Measurements from ENCODE around the gene ALMS1.

DNA sequence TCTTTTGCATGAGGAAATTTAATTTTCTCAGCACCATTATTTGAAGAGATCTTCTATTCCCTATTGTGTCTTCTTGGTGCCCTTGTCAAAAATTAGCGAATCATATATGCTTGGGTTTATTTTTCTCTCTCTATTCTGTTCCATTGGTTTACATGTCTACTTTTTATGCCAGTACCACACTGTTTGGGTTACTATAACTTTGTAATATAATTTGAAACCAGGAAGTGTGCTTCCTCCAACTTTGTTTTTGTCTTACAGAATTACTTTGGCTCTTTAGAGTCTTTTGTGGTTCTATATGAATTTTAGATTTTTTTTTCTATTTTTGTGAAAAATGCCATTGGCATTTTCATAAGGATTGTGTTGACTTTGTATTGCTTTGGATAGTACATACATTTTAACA, 17.6 kb downstream of the ALMS1 start:
- TF ChIP-seq, protein P1, sequence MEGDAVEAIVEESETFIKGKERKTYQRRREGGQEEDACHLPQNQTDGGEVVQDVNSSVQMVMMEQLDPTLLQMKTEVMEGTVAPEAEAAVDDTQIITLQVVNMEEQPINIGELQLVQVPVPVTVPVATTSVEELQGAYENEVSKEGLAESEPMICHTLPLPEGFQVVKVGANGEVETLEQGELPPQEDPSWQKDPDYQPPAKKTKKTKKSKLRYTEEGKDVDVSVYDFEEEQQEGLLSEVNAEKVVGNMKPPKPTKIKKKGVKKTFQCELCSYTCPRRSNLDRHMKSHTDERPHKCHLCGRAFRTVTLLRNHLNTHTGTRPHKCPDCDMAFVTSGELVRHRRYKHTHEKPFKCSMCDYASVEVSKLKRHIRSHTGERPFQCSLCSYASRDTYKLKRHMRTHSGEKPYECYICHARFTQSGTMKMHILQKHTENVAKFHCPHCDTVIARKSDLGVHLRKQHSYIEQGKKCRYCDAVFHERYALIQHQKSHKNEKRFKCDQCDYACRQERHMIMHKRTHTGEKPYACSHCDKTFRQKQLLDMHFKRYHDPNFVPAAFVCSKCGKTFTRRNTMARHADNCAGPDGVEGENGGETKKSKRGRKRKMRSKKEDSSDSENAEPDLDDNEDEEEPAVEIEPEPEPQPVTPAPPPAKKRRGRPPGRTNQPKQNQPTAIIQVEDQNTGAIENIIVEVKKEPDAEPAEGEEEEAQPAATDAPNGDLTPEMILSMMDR (IDR thresholded peaks at IDR 0.05; ENCODE audit: extremely low read depth in 1 of 2, insufficient read depth in 1 of 2, low read depth in 1 of 2, low read length in 2 of 2): no peak
- TF ChIP-seq FOS (IDR thresholded peaks at IDR 0.05; ENCODE audit: borderline replicate concordance, insufficient read depth, low read length) (no peak), EZH2 (IDR thresholded peaks at IDR 0.05; ENCODE audit: borderline replicate concordance, low read depth, low read length, severe bottlenecking) (no peak), POLR2AphosphoS5 (IDR thresholded peaks at IDR 0.05; ENCODE audit: insufficient read depth, low read depth, low read length) (no peak)
